ENCODE data around the gene AKT3.

AKT3 gene

DNA sequence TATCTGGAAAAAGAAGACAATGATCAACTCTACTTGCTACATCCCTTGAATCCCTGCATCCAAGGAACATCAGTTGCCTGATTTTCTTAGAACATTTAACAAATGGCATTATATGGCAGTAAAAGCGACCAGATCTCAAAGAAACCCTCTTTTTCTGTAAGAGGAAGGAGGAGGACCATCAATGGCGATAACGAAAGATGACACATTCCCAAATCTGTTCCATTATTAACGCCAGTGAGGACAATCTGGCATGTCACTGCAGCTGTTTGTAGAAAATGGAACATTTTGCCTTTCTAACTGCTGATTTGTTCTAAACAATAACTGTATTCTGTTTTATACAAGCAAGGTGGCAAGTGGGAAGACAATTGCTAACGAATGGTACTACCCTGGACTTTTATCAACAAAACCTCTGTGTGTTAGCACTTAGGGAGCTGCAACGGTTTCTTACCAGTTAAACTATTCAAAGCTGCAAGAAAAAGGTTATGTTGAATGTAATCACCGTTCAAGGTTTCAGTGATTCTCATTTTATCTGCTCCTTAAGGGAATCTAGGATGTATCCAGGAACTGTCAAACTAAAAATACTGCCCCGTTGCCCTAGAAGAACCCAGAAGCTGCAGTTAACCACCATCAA, 342.3 kb downstream of the AKT3 start:
- no peak for DNase-seq (ENCODE audit: low read depth)
- TF ChIP-seq, protein P1, sequence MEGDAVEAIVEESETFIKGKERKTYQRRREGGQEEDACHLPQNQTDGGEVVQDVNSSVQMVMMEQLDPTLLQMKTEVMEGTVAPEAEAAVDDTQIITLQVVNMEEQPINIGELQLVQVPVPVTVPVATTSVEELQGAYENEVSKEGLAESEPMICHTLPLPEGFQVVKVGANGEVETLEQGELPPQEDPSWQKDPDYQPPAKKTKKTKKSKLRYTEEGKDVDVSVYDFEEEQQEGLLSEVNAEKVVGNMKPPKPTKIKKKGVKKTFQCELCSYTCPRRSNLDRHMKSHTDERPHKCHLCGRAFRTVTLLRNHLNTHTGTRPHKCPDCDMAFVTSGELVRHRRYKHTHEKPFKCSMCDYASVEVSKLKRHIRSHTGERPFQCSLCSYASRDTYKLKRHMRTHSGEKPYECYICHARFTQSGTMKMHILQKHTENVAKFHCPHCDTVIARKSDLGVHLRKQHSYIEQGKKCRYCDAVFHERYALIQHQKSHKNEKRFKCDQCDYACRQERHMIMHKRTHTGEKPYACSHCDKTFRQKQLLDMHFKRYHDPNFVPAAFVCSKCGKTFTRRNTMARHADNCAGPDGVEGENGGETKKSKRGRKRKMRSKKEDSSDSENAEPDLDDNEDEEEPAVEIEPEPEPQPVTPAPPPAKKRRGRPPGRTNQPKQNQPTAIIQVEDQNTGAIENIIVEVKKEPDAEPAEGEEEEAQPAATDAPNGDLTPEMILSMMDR (IDR thresholded peaks at IDR 0.05; ENCODE audit: control insufficient read depth, extremely low read depth, insufficient read depth), result no peak
- H3K4me3 ChIP-seq (ENCODE audit: low read depth, low read length), result no peak overlapping the region

DNA sequence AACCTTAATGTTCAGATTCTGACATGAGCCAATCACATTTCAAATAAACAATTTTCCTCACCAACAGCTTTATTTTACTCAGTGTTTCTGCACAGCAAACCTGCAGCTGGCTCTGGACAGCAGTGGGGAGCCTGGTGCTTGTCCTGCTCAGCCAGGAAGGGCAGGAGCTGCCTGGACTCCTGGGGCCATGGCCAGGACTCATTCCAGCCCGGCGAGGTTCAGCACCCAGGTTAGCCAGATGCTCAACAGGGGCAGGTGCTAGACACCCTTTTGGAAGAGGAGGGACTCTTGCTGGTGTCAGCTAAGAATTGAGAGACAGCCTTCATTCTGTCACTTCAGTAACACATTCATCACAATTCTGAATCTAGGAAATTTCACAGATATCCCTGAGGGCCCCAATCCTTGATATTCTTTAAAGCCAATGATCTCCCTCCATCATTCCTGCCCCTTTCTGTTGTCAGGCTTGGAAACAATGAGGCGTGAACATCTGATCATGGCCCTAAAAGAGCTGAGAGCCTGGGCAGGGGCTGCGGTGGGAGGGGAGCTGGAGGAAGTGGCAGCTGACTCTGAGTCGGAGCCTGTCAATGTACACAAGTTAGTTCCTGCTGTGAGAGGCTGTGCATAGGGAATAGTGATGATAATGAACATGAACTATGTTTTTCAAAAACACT, 342.9 kb downstream of the AKT3 start:
- TF ChIP-seq, protein P1 (IDR thresholded peaks at IDR 0.05; ENCODE audit: control insufficient read depth, extremely low read depth, insufficient read depth), result no peak
- DNase-seq (ENCODE audit: low read depth), result no peak
- no peak overlapping the region for H3K4me3 ChIP-seq (ENCODE audit: low read depth, low read length)

- DNase-seq (ENCODE audit: low read depth), result peak; percentile 36
- no peak overlapping the region for H3K4me3 ChIP-seq (ENCODE audit: low read depth, low read length)
- TF ChIP-seq, protein P1 (IDR thresholded peaks at IDR 0.05; ENCODE audit: control insufficient read depth, extremely low read depth, insufficient read depth), result no peak
These were observed 343.9 kb downstream of the AKT3 start for GRCh38 chr1:243505986-243506689.

DNA sequence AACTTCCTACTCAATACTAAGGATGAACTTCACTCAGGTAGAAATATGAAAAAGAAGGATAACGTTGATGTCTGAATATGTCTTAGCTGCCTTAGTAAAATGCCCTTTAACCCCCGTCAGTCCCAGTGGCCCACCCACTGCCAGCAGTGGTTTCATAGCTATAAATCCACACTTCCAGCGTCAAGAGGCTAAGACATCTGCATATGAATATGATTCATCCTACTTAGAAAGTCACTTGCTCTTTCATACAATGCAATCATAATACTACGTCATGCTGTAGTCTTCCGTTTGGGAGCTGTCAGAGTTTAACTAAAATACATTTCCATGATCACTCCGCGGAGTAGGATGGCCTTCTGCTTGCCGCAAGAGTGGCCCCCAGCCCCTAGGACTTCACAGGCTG, 346.9 kb downstream of the AKT3 start:
- TF ChIP-seq, protein P1 (IDR thresholded peaks at IDR 0.05; ENCODE audit: control insufficient read depth, extremely low read depth, insufficient read depth), result no peak
- no peak overlapping the region for H3K4me3 ChIP-seq (ENCODE audit: low read depth, low read length)

DNA sequence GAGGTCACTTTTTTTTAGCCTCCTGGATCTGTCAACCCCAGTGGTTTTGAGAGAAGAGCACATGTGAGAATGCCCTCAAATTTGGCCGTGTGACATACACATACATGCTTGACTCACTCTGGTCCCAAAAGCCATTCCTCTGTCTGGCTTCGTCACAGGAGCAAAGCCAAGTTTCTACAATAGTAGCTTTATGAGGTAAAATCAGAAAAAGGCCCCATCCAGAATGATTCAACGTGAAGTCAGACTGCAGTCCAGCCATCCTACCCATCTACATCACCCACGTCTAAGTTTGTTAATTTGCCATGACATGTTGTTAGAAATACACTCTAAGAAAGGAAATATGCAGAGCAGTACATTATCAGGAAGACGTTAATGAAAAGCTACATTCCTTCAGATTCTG, 349.0 kb downstream of the AKT3 start:
- TF ChIP-seq, protein P1 (IDR thresholded peaks at IDR 0.05; ENCODE audit: control insufficient read depth, extremely low read depth, insufficient read depth), result no peak

More for the DNA sequence above, 346.9 kb downstream of the AKT3 start:
- no peak for DNase-seq (ENCODE audit: low read depth)

DNA sequence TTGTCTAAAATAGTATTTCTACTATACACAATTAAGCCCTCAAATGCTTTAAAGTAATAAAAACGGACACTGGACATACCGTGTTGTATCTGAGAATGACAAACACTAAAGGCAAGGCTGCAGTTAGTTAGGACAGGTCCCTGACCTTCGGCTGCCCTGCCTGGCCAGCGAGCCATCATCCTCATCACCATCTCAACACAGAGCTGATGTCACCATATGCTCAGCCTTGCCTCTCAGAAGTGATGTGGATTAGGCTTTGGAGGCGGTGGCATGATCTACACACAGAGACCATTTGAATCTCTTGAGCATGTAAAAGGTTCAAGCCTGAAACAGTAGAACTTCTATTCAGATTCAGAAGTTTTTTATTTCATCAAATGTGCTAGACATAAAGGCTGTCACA, 349.5 kb downstream of the AKT3 start:
- no peak for DNase-seq (ENCODE audit: low read depth)
- TF ChIP-seq, protein P1 (IDR thresholded peaks at IDR 0.05; ENCODE audit: control insufficient read depth, extremely low read depth, insufficient read depth), result no peak
- no peak overlapping the region for H3K4me3 ChIP-seq (ENCODE audit: low read depth, low read length)

More for the DNA sequence above, 349.0 kb downstream of the AKT3 start:
- no peak overlapping the region for H3K4me3 ChIP-seq (ENCODE audit: low read depth, low read length)
- no peak for DNase-seq (ENCODE audit: low read depth)
